Middle frontal gyrus (tissue), 1 donor: Measurements from ENCODE around the gene FBXL16.

Experiments
- DNase-seq: peaks from one replicate; pipeline ENCODE4 v3.0.0-alpha.2; 2015; ENCODE audit warnings: low spot score; ENCODE audit errors: extremely low spot score

The FBXL16 gene

DNA sequence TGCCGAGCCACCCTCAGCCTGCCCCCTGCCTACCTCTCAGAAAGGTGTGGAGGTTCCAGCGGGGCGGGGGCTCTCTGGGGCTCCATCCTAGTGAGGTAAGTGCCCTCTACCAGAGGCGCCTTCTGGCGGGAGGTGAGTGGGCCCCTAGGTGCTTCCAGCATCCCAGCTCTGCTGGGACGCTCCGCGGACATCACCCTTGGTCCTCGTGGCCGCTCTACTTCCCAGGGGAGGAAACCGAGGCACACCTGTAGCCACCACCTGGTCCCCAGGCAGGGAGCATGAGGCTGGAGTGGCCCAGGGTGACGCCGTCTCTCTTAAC lies 62.6 kb downstream of the FBXL16 start:
- DNase-seq: no peak
